ENCODE results near the gene NKX1-2.

GRCh38 chr10:124451276-124451675 is 1.4 kb upstream of the NKX1-2 start:
- TF ChIP-seq CTCF (conservative IDR thresholded peaks at IDR 0.05; ENCODE audit: low read depth, low read length) (no peak), CEBPB (IDR thresholded peaks at IDR 0.05; ENCODE audit: low read depth, low read length) (no peak), USF2 (IDR thresholded peaks at IDR 0.05; ENCODE audit: low read depth, low read length) (no peak), MAFK (IDR thresholded peaks at IDR 0.05; ENCODE audit: low read depth, low read length) (no peak), POLR2A (IDR thresholded peaks at IDR 0.05; ENCODE audit: low read depth, low read length) (no peak)
